Hepatocyte (in vitro differentiated cells): ENCODE measurements around the gene G2E3. TPM values are rescaled to one million over a fixed set of nuclear protein-coding genes. Genes with fewer than 3 reads are reported as not detected.
"Not testable (repeated sequence)": the region's sequence is repeated elsewhere in the genome, so short reads cannot be mapped to it uniquely, and the experiment has no call there.

Experiments
- DNase-seq: peaks from one replicate; pipeline ENCODE4 v3.0.0-alpha.2; 2016; ENCODE audit warnings: low spot score
- H2AFZ ChIP-seq: fragments of 200-600 bp; sonication (generic); 2 replicates; pipeline ENCODE4 v1.6.0; 2016; ENCODE audit warnings: antibody characterized with exemption, mild to moderate bottlenecking
- H3K27ac ChIP-seq: fragments of 200-600 bp; sonication (generic); 2 replicates; pipeline ENCODE4 v1.5.1; 2016; ENCODE audit warnings: mild to moderate bottlenecking
- H3K27me3 ChIP-seq: fragments of 200-600 bp; sonication (generic); 2 replicates; pipeline ENCODE4 v1.6.1; 2016
- H3K36me3 ChIP-seq: fragments of 200-600 bp; sonication (generic); replicated peaks from 2 replicates; pipeline ENCODE4 v1.5.1; 2016; ENCODE audit warnings: low read depth; ENCODE audit not compliant: insufficient read depth
- H3K4me1 ChIP-seq: fragments of 200-600 bp; sonication (generic); 2 replicates; pipeline ENCODE4 v1.5.1; 2016; ENCODE audit warnings: mild to moderate bottlenecking, moderate library complexity; ENCODE audit not compliant: insufficient read depth
- H3K4me2 ChIP-seq: fragments of 200-600 bp; sonication (generic); 2 replicates; pipeline ENCODE4 v1.6.0; 2016
- H3K4me3 ChIP-seq: fragments of 200-600 bp; sonication (generic); 2 replicates; pipeline ENCODE4 v1.5.1; 2016; ENCODE audit warnings: mild to moderate bottlenecking
- H3K79me2 ChIP-seq: fragments of 200-600 bp; sonication (generic); 2 replicates; pipeline ENCODE4 v1.6.0; 2017; ENCODE audit warnings: mild to moderate bottlenecking
- H3K9me2 ChIP-seq: fragments of 200-600 bp; sonication (generic); replicated peaks from 2 replicates; pipeline ENCODE4 v1.6.0; 2017; ENCODE audit warnings: mild to moderate bottlenecking; ENCODE audit not compliant: insufficient read depth
- H3K9me3 ChIP-seq: fragments of 200-600 bp; sonication (generic); 2 replicates; pipeline ENCODE4 v1.5.1; 2016; ENCODE audit warnings: low read depth, mild to moderate bottlenecking
- H4K20me1 ChIP-seq: fragments of 200-600 bp; sonication (generic); 2 replicates; pipeline ENCODE4 v1.6.0; 2016; ENCODE audit warnings: mild to moderate bottlenecking; ENCODE audit not compliant: insufficient read depth, poor library complexity, severe bottlenecking
- EZH2 ChIP-seq: fragments of 200-600 bp; sonication (generic); IDR thresholded peaks from 2 replicates; pipeline ENCODE4 v1.6.1; 2016; ENCODE audit warnings: antibody characterized with exemption, mild to moderate bottlenecking, borderline replicate concordance
- EZH2phosphoT487 ChIP-seq: fragments of 200-600 bp; sonication (generic); IDR thresholded peaks from one replicate; pipeline ENCODE4 v1.6.1; 2018; ENCODE audit warnings: antibody characterized with exemption, mild to moderate bottlenecking, low read depth, moderate library complexity; ENCODE audit not compliant: unreplicated experiment, severe bottlenecking
- WGBS: methylation state at CpG from one replicate; pipeline ENCODE4 v1.1.6; 2016; ENCODE audit warnings: low lambda C conversion rate; ENCODE audit errors: missing lambda C conversion rate; 5-methylcytosine and 5-hydroxymethylcytosine counted together
- polyA plus RNA-seq: library from polyadenylated mRNA; unstranded; fragments of >200 nt; fragmentation: Nextera tagmentation; extraction: Ambion mirVana; gene quantifications from 2 replicates; pipeline ENCODE4 v1.2.1, GENCODE V29; 2016
- total RNA-seq: library from RNA; depleted of rRNA; stranded (reverse); fragments of >200 nt; gene quantifications from 2 replicates; pipeline ENCODE4 v1.2.3, GENCODE V29; 2014
- TF ChIP-seq, protein P1 (sequence below): fragments of 200-600 bp; sonication (generic); IDR thresholded peaks from 2 replicates; pipeline ENCODE4 v1.5.1; 2016; ENCODE audit warnings: antibody characterized with exemption, mild to moderate bottlenecking; ENCODE audit not compliant: poor library complexity

Gene G2E3
- total and polyA plus RNA-seq, 2 experiments from 2014 or later = 9.7 to 16.7 TPM

DNA sequence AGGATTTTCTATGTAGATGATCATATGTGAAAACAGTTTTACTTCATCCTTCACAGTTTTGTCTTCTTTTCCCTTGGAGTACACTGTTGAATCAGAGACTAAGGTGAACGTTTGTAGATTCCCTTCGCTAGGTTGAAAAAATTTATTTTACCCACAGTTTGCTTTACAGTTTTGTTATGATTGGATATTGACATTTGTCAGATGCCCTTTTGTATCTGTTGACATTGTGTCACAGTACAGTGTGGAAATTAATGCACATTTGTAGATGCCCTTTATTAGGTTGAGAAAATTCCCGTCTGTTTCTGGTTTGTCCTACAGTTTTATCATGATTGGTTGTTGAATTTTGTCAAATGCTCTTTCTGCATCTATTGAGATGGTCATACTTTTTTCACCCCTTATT lies 13.3 kb downstream of the G2E3 start:
- no peaks in the 10 kb centered on the region for H3K9me2 ChIP-seq
- no peak overlapping the region for H3K27ac ChIP-seq
- no peaks in the 10 kb centered on the region for H3K36me3 ChIP-seq
- DNase-seq = no peak
- peaks cover 100% of the 10 kb centered on the region for H3K79me2 ChIP-seq
- peaks cover 11% of the 10 kb centered on the region for H3K4me1 ChIP-seq
- no peaks in the 10 kb centered on the region for H3K9me3 ChIP-seq
- peaks cover 10% of the 10 kb centered on the region for H4K20me1 ChIP-seq
- no peak overlapping the region for H3K4me3 ChIP-seq
- no peak overlapping the region for H2AFZ ChIP-seq
- no peak overlapping the region for H3K4me2 ChIP-seq
- H3K27me3 ChIP-seq = no peaks in the 10 kb centered on the region
- 90% methylated on average over 3 of the region's 3 CpGs for WGBS
- TF ChIP-seq, protein P1, sequence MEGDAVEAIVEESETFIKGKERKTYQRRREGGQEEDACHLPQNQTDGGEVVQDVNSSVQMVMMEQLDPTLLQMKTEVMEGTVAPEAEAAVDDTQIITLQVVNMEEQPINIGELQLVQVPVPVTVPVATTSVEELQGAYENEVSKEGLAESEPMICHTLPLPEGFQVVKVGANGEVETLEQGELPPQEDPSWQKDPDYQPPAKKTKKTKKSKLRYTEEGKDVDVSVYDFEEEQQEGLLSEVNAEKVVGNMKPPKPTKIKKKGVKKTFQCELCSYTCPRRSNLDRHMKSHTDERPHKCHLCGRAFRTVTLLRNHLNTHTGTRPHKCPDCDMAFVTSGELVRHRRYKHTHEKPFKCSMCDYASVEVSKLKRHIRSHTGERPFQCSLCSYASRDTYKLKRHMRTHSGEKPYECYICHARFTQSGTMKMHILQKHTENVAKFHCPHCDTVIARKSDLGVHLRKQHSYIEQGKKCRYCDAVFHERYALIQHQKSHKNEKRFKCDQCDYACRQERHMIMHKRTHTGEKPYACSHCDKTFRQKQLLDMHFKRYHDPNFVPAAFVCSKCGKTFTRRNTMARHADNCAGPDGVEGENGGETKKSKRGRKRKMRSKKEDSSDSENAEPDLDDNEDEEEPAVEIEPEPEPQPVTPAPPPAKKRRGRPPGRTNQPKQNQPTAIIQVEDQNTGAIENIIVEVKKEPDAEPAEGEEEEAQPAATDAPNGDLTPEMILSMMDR = no peak
- TF ChIP-seq EZH2 (no peak), EZH2phosphoT487 (no peak)

DNA sequence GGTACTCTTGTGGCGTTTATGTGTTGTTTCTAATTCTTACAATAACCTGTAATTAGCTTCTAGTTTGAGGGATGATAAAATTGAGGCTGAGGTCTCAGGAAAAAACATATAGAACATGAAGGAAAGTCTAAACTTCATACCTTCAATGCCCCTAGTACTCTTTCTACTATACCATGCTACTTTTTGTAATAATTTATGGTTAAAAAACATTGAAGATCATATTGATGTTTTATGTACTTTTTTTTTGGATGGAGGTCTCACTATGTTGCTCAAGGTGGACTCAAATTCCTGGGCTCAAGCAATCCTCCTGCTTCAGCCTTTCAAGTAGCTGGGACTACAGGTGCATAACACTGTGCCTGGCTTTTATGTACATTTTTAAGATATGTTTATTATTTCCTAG lies 13.8 kb downstream of the G2E3 start:
- no peaks in the 10 kb centered on the region for H3K9me2 ChIP-seq
- no peaks in the 10 kb centered on the region for H3K36me3 ChIP-seq
- peaks cover 11% of the 10 kb centered on the region for H3K4me1 ChIP-seq
- TF ChIP-seq, protein P1 = no peak
- TF ChIP-seq EZH2 = no peak
- TF ChIP-seq EZH2phosphoT487 = no peak
- H3K4me3 ChIP-seq = no peak overlapping the region
- H3K9me3 ChIP-seq = no peaks in the 10 kb centered on the region
- no peak overlapping the region for H3K4me2 ChIP-seq
- peaks cover 9% of the 10 kb centered on the region for H4K20me1 ChIP-seq
- no peaks in the 10 kb centered on the region for H3K27me3 ChIP-seq
- no peak for DNase-seq
- WGBS = 100% methylated on average over 1 of the region's 1 CpG
- H2AFZ ChIP-seq = no peak overlapping the region
- H3K79me2 ChIP-seq = peaks cover 100% of the 10 kb centered on the region
- H3K27ac ChIP-seq = no peak overlapping the region

DNA sequence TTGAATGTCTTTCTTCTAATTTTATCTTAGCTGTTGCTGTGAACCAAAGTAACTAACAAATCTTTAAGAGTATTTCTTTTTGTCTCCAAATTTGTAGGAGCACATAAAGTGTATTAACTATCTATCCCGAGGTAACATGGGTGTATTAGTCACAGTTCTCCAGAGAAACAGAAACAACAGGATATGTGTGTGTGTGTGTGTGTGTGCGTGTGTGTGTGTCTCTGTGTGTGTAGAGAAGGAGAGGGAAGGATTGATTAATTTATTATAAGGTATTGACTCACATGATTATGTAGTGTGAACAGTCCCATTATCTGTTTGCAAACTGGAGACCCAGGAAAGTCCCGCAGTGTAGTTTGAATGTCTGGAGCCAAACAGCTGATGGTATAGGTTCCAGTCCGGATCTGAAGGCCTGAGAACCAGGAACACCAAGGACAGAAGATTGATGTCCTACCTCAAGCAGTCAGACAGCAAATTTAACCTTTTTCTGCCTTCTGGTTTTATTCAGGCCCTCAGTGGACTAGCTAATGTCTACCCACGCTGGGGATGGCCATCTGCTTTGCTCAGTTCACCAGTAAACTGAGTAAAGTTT lies 14.4 kb downstream of the G2E3 start:
- no peak for DNase-seq
- Histone ChIP-seq H3K9me2 (no peaks in the 10 kb centered on the region), H3K79me2 (peaks cover 100% of the 10 kb centered on the region), H3K9me3 (no peaks in the 10 kb centered on the region), H3K36me3 (no peaks in the 10 kb centered on the region), H3K4me3 (no peak overlapping the region), H3K27ac (no peak overlapping the region), H3K4me2 (no peak overlapping the region), H2AFZ (no peak overlapping the region), H3K27me3 (no peaks in the 10 kb centered on the region), H4K20me1 (peaks cover 4% of the 10 kb centered on the region), H3K4me1 (peaks cover 11% of the 10 kb centered on the region)
- WGBS = 86% methylated on average over 5 of the region's 5 CpGs
- TF ChIP-seq, protein P1 = no peak
- TF ChIP-seq EZH2 = no peak
- TF ChIP-seq EZH2phosphoT487 = no peak

DNA sequence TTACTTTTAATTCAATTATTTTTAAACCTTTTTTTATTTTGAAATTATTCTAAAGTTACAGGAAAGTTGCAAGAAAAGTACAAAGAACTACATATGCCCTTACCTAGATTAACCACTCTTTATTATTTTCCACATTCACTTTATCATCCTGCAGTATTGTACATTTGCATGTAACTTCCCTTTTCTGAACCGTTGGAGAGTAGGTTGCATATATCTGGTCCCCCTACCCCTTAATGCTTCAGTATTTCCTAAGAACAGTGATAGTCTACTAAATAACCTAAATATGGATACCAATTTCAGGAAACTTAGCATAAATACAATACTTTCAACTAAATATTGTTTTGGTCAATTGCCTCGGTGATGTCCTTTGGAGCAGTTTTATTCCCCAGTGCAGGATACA lies 15.0 kb downstream of the G2E3 start:
- Histone ChIP-seq H3K27me3 (no peaks in the 10 kb centered on the region), H3K79me2 (peaks cover 100% of the 10 kb centered on the region), H3K4me3 (no peak overlapping the region), H3K4me2 (no peak overlapping the region), H4K20me1 (peaks cover 4% of the 10 kb centered on the region), H2AFZ (no peak overlapping the region), H3K4me1 (peaks cover 11% of the 10 kb centered on the region), H3K9me2 (no peaks in the 10 kb centered on the region), H3K36me3 (no peaks in the 10 kb centered on the region), H3K27ac (no peak overlapping the region), H3K9me3 (no peaks in the 10 kb centered on the region)
- TF ChIP-seq, protein P1 = no peak
- TF ChIP-seq EZH2 (no peak), EZH2phosphoT487 (no peak)
- 84% methylated on average over 2 of the region's 2 CpGs for WGBS
- DNase-seq = no peak

DNA sequence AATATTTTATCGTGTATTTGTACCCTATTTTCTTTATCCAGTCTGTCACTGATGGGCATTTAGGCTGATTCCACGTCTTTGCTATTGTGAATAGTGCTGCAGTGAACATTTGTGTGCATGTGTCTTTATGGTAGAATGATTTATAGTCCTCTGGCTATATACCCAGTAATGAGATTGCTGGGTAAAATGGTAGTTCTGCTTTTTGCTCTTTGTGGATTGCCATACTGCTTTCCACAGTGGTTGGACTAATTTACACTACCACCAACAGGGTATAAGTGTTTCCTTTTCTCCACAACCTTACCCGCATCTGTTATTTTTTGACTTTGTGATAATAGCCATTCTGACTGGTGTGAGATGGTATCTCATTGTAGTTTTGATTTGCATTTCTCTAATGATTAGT lies 15.8 kb downstream of the G2E3 start:
- peaks cover 10% of the 10 kb centered on the region for H4K20me1 ChIP-seq

More for the DNA sequence above, 15.8 kb downstream of the G2E3 start:
- H3K79me2 ChIP-seq = peaks cover 100% of the 10 kb centered on the region
- not testable (repeated sequence) for H3K27ac ChIP-seq, H3K27me3 ChIP-seq, H3K36me3 ChIP-seq, H3K4me2 ChIP-seq, DNase-seq, H3K9me2 ChIP-seq, H2AFZ ChIP-seq, H3K9me3 ChIP-seq, H3K4me3 ChIP-seq, H3K4me1 ChIP-seq
- 97% methylated on average over 3 of the region's 3 CpGs for WGBS
